Measurements from ENCODE around the gene TROAP.
"Not testable (repeated sequence)": the region's sequence is repeated elsewhere in the genome, so short reads cannot be mapped to it uniquely, and the experiment has no call there.

Gene TROAP

DNA sequence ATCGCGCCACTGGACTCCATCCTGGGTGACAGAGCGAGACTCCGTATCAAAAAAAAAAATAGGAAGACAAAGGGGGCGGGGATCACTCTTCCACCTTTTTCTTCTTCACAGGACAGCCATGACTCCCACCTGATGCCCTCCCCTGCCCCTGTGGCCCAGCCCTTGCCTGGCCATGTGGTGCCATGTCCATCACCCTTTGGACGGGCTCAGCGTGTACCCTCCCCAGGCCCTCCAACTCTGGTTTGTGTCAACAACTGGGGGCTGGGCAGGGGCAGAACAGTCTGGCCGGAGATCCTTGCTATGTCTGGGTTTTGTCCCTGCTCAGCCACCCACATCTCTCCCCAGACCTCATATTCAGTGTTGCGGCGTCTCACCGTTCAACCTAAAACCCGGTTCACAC is 5.8 kb downstream of the TROAP start:
- DNase-seq (ENCODE audit: low read depth in 2 of 2) = no peak

DNA sequence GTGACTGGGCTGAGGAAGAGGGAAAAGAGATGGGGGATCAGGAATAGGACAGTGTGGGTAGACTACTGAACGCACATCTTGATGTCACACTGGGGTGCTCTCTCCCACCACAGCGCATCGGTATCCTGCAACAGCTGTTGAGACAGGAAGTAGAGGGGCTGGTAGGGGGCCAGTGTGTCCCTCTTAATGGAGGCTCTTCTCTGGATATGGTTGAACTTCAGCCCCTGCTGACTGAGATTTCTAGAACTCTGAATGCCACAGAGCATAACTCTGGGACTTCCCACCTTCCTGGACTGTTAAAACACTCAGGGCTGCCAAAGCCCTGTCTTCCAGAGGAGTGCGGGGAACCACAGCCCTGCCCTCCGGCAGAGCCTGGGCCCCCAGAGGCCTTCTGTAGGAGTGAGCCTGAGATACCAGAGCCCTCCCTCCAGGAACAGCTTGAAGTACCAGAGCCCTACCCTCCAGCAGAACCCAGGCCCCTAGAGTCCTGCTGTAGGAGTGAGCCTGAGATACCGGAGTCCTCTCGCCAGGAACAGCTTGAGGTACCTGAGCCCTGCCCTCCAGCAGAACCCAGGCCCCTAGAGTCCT is 7.1 kb downstream of the TROAP start:
- DNase-seq (ENCODE audit: low read depth in 2 of 2) = no peak

DNA sequence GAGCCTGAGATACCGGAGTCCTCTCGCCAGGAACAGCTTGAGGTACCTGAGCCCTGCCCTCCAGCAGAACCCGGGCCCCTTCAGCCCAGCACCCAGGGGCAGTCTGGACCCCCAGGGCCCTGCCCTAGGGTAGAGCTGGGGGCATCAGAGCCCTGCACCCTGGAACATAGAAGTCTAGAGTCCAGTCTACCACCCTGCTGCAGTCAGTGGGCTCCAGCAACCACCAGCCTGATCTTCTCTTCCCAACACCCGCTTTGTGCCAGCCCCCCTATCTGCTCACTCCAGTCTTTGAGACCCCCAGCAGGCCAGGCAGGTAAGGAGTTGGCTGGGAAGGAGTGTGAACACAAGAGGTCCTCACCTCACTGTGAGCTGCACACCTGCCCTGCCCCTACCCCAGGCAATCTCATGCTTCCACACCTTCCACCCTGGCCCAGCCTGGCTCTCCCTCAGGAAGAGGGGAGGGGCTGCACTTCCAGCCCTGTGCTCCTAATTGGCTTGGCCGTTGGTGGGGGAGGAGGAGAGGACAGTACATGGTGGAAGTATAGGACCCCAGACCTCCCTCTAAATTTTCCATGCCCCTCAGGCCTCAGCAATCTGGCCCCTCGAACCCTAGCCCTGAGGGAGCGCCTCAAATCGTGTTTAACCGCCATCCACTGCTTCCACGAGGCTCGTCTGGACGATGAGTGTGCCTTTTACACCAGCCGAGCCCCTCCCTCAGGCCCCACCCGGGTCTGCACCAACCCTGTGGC is 7.8 kb downstream of the TROAP start:
- no peak for DNase-seq (ENCODE audit: low read depth in 2 of 2)

DNA sequence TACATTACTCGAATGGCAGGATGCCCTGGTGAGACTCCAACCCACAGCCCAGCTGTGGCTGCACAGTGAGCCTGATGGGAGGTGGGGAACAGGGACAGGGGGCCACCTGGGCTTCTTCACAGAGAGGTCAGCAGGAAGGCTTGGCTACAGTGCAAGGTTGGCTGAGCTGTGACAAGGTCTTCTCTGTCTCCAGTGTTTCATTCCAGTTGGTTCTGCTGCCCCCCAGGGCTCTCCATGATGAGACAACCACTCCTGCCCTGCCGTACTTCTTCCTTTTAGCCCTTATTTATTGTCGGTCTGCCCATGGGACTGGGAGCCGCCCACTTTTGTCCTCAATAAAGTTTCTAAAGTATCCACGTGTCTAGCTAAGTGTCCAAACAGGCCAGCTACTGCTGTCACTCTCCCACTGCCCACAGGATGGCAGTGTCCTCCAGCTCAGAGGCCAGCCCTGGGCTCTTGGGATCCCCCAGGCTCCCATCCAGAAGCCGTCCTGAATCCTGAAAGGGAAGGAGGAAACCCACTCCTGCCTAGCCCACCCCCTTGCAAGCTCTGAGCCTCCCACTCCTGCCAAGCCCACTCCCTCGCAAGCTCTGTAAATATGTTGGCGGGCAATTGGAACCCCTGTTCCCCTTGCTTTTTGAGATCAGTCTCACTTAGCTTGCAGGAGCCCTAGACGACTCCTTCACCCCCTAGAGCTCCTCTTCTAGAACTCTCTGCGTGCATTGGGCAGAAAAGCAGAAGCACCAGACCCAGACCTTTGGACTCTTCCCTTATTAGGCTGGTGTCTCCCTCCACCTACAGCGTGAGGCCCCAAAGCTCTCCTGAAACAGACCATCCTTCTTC is 8.5 kb downstream of the TROAP start:
- DNase-seq (ENCODE audit: low read depth in 2 of 2) = no peak

DNA sequence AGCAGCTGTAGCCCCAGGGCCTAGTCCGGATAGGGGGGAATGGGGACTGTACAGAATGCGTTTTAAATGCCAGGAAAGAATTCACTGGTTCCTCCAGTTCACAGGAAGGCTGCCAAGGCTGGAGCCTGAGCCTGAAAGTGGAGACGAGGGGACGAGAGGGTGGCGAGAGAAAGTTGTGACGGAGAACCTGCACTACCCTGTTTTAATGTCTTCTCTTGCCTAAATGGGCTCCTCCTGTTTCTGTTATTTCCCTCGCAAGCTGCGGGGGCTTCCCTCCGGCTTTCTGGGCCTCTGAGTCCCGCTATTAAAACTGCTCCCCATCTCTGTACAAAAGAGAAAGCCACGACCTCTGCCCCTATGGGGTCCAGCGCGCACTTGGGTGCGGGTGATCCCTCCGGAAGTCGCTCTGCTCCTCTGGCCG is 9.4 kb downstream of the TROAP start:
- no peak for DNase-seq (ENCODE audit: low read depth in 2 of 2)

DNA sequence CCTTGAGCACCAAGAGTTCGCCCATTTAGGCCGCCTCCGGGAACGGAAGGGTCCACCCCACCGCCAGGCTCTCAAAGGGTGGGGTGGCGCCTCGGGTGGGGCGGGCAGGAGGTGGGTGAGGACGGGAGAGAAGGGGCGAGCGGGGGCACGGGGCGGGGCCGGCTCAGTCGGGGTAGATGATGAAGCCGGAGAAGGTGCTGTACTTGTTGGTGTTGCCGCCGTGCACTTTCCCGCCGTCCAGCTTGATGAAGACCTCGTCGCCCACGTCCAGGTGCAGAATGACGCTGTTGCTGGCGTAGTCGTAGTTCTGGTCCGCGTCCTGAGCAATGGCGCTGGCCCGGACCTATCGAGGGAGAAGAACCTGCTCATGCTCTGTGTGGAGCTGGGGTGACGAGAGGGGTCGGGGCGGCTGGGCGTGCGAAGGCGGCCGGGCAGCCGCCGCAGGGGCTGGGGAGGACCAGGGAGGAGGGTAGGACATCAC is 9.9 kb downstream of the TROAP start:
- DNase-seq (ENCODE audit: low read depth in 2 of 2) = no peak

DNA sequence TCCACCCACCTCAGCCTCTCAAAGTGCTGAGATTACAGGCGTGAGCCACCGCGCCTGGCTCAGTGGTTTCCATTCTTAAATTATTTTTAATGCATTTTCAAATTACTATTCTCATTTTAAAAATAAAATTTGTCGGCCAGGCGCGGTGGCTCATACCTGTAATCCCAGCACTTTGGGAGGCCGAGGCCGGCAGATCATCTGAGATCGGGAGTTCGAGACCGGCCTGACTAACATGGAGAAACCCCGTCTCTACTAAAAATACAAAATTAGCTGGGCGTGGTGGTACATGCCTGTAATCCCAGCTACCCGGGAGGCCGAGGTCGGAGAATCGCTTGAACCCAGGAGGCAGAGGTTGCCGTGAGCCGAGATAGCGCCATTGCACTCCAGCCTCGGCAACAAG is 10.7 kb downstream of the TROAP start:
- DNase-seq (ENCODE audit: low read depth in 2 of 2) = not testable (repeated sequence)

DNA sequence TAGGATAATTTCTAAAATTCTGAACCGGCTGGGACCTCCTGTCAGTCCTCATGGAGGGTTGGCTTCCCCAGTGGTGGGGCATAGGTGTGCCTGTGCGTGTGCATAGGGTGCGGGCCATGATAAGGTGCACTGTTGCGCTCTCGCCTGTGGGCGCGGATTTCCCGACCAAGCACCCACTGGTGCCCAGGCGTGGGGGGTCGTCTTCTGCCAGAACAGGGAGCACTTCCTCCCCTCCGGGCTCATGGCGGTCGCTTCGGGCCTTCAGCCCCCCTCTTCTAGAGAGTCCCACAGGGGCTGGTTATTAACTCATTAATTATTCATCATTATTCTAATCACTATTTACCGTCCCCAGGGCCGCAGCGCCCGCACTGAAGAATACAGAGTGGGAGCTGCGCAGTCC is 11.2 kb downstream of the TROAP start:
- DNase-seq (ENCODE audit: low read depth in 2 of 2) = no peak

DNA sequence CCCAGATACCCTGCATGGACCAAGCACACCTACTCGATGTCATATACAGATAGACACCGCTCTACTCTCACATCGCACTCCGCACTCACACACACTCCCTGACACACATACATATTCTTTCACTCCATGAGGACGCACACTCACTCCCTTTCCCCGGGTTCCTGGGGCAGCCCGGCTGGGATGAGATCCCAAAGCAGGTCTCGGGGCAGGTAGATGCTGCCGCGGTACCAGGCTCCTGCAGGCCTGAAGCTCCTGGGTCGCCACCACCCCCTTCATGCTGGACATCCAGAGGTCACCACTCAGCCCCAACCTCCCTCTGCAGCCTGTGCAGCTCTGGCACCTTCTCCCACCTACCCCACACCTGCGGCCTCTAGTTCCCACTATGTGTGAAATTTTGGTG is 11.6 kb downstream of the TROAP start:
- no peak for DNase-seq (ENCODE audit: low read depth in 2 of 2)

DNA sequence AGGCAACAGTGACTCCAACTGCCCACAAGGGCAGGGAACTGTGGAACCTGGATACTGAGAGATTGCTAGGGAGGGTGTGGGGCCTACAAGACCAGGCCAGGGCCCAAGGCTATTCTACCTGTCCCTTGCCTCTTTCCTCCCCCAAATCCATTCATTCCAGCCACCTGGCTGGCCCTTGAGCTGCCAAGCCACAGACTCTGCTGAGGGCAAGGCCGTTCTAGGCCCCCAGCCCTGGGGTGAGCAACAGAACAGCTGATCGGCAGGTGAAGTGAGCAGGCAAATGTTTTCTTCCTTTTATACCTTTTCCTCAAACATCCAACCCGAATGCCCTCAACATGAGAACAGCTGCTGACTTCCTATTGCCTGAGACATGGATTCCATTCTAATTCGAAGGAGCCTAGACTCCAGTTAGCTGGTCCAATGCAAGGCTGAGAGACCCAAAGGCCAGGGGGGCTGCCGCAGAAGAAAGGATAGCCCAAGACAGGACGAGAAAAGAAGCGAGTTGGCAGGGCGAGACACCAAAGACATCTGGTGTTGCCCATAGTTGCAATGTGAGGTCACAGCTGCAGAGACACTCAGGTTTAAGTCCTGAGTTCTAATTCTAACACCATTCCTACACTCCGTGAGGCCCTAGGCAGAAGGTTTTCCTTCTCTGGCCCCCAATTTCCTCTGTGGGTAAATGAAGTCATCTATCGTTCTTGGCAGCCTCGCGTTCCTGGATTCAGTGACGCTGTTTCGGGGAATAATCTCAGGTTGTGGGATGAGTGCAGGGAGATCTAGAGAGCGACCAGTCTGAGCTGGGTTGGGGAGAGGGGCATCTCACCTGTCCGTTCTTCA is 12.3 kb downstream of the TROAP start:
- DNase-seq (ENCODE audit: low read depth in 2 of 2) = no peak

DNA sequence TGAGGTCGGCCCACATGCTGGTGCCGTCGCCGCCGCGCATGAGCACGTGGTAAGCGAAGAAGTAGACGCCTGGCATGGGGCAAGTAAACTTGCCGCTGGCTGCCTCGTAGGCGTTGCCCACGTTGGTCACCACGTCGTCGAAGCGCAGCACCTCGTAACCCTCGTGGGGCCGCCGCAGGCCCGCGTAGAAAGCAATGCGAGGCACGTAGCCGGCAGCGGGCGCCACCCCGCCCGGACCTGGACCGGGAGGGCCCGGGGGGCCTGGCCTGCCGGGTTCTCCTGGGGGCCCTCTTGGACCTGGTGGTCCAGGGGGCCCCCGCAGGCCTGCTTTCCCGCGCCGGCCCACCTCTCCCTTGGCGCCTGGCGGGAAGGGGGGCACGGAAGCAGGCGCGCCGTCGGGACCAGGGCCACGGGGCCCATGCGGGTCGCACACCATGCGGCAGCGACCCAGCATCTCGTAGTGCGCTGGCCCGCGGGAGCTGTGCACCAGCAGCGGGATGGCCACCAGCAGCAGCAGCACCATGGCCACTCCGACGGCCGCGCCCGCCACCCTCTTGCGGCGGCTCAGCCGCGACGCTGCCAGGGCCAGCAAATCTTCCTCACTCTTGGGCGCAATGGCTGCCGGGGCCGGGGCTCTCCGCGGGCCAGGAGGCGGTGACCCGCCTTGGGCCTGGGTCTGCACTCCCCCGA is 13.0 kb downstream of the TROAP start:
- DNase-seq (ENCODE audit: low read depth in 2 of 2) = no peak

DNA sequence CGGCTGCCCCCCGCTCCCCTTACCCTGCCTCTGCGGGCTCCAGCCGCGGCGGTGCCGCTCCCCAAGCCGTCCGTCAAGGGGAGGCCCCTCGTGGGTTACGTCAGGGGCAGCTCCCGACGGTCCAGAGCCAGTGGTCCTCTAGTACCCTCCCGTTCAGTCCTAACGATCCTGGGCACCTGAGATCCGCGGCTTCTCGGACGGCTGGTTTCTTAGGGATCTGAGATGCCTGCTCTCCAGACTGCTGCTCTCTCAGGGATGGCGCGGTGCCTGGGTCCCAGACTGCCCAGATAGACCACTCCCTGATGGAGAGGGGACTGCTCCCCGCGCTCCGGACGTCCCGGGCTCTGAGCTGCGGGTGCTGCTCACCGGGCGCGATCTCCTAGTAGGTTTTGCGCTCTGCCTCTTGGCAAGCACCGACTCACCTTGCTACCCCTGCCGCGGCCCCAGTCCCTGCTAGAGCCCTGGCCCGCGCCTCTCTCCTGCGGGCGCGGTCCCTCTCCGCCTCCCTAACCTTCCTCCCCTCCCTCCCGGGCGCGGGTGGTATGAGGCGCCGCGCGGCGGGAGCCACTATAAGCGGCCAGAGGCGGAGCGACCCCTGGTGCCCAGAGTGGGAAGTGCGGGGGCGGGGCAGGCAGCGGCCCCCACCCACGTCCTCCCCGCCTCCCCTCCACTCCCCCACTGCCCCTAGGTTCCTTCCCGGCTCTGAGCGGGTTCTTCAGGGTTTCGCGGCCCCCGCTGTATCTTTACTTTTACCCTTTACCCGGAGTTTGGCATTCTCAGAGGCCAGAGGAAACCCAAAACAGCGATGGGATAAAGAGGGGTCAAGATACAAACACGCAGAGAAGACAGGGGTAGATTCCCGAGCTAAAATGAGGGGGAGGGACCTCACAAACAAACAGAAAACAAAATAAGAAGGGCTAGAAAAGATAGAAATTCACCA is 13.9 kb downstream of the TROAP start, which contains the start of gene C1QL4:
Gene C1QL4, minus strand, starts transcription at position 544 of the 940 bp plus-strand sequence. CDS start 711 bp downstream, outside the sequence.
- DNase-seq (ENCODE audit: low read depth in 2 of 2) = peak; percentile 82 to 87

DNA sequence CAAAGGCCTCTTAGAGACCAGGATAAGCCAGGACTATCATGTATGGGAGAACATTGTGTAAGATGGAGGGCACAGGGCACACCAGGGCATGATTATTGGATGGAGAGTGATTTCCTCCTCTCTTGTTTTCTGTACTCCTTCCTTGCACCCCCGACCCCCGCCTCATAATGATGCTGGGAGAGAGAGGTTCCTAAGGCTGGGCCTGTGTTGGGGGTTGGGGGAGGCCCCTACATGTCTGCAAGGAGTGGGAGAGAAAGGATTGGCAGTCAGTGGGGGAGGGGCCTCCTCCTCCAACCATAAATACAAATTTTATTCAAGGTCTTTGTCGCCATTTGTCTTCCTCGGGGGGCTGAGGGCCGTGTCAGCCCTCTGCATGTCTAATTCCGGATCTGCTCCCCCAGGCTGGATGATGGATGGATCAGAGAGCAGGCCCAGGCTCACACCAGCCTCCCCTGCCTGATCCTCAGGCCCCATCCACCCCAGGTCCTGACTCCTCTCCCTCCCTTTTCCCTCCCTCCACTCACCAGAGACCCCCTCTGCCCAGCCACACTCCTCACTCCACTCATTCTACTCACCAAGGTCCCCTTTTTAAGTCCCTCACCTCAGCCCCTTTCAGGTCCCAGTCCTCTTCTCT is 15.9 kb downstream of the TROAP start:
- DNase-seq (ENCODE audit: low read depth in 2 of 2) = no peak

DNA sequence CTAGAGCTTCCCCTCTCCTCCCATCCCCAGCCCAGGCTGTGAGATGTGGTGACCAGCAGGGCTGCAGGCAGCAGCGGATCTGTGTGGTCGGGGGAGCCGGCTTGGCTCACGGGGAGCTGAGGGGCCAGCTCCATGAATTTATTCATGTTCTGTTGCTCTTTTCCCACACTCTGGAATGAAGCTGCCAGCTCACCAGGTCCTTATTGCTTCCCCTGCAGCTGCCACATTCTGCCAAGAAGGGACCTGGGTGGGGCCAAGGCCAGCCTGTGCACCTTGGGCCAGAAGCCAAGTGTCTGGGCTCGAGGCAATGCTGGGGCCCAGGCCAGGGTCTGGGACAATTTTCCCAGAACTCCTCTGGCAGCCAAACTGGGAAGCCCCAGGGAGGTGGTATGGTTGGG is 16.4 kb downstream of the TROAP start:
- no peak for DNase-seq (ENCODE audit: low read depth in 2 of 2)

DNA sequence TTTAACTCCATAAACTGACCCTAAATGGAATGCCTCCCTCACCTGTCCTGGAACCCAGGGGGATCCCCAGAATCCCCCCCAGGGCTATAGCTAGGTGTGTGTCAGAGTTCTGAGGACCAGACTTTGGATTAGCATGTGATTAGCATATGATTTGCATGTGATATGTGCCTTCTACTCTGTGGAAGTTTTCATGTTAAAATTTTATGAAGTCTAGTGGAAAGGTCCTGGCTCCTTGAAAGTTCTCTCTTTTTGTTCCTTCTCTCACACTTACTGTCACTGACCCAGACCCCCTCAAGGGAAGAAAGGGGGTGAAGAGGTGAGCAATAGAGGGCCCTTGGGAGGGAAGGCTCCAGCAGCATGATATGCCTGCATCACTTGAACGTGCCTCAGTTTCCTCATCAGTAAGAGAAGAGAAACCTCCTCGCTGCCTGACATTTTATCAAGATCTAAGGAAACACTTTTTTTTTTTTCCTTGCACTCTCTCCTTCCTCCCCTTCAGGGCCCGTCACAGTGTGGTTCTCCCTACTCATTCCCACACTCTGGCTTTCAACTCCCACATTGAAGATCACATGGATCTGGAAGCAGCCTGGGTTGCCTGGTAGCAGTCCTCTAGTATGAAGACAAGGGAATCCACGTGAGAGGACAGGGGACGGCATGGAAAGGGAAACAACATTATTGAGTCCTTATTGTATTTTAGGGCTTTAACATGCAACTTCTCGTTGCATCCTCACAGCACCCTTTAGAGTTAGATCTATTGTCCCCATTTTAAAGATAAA is 17.2 kb downstream of the TROAP start:
- DNase-seq (ENCODE audit: low read depth in 2 of 2) = no peak

DNA sequence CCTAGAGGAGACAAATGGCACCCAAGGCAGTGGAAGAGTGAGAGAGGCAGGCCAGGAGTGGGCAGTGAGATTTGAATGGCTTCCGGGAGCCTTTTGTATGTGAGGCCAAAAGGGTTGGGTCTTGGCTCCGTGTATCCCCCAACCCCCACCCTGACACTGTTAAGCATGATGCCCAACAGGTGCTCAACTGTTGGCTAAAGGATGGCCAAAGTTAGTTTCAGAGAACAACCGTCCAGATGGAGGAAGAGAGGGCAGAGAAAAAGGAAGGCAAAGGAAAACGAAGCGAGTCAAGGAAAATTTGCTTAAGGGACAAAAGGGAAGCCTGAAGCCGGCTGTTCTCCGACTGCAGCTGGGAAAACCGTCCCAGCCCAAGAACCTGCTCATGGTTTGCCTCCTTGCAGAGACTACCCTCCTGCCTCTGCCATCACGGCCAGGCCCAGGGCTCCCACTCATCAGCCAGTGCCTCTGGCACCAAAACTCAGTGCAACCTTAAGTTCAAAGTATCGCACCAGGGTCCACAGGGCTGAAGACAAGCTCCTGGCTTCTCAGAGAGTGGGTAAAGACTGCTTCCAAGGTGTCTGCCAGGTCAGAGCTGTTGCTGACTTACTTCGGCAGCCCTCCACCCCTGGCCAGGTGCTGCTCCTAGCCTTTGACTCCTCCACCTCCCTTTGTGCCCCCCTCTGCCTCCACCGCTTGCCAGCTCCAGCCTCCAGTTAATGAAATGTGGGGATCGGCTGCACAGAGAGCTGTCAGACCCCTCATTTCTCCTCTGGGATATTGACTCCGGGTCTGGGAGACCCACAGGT is 18.1 kb downstream of the TROAP start:
- DNase-seq (ENCODE audit: low read depth in 2 of 2) = no peak

DNA sequence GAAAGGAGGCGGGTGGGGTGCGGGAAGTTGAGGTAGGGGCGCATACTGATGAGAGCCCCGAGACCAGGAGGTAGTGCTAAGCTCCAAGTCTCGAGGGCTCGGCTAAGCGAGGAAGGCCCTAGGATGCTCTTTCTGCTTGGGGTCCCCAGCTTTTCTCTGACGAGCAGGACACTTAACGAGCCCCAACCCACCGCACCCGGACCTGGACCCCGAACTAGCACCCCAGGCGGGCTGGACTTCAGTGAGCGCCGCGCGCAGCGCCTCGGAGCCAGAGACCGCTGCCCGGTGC is 18.7 kb downstream of the TROAP start:
- DNase-seq (ENCODE audit: low read depth in 2 of 2) = no peak

Data from activated CD4-positive, alpha-beta T cell treated with anti-CD3 and anti-CD28 coated beads for 24 hours (primary cell).